H9 (cell line): ENCODE results near the gene NXT1. TPM values are rescaled to one million over a fixed set of nuclear protein-coding genes. Genes with fewer than 3 reads are reported as not detected.

Experiments used
- DNase-seq: peaks from one replicate; pipeline ENCODE4 v3.0.0-alpha.2; 2017
- H2AFZ ChIP-seq: one replicate; pipeline ENCODE4 v1.6.1; 2013; ENCODE audit warnings: mild to moderate bottlenecking, low read length, control low read depth, moderate library complexity
- H2AK5ac ChIP-seq: 2 replicates; pipeline ENCODE4 v1.6.1; 2013; ENCODE audit warnings: low read length, control low read depth, mixed read lengths; ENCODE audit not compliant: insufficient read length
- H2BK120ac ChIP-seq: one replicate; pipeline ENCODE4 v1.6.1; 2013; ENCODE audit warnings: low read depth, mild to moderate bottlenecking, low read length, control low read depth, inconsistent platforms; ENCODE audit not compliant: poor library complexity, severe bottlenecking
- H2BK12ac ChIP-seq: 2 replicates; pipeline ENCODE4 v1.6.1; 2013; ENCODE audit warnings: low read length, control low read depth, mixed read lengths, low read depth; ENCODE audit not compliant: insufficient read length
- H2BK15ac ChIP-seq: 2 replicates; pipeline ENCODE4 v1.6.1; 2013; ENCODE audit warnings: low read depth, low read length, control low read depth
- H2BK20ac ChIP-seq: one replicate; pipeline ENCODE4 v1.6.1; 2013; ENCODE audit warnings: low read depth, mild to moderate bottlenecking, low read length, control low read depth, inconsistent platforms; ENCODE audit not compliant: poor library complexity, severe bottlenecking
- H2BK5ac ChIP-seq: 2 replicates; pipeline ENCODE4 v1.6.1; 2013; ENCODE audit warnings: low read length, control low read depth, mixed read lengths; ENCODE audit not compliant: insufficient read length
- H3K14ac ChIP-seq: 2 replicates; pipeline ENCODE4 v1.6.1; 2013; ENCODE audit warnings: low read length, control low read depth; ENCODE audit not compliant: insufficient read depth
- H3K18ac ChIP-seq: 2 replicates; pipeline ENCODE4 v1.6.1; 2013; ENCODE audit warnings: low read depth, mild to moderate bottlenecking, mixed read lengths, low read length, control low read depth; ENCODE audit not compliant: insufficient read length
- H3K23ac ChIP-seq: 2 replicates; pipeline ENCODE4 v1.6.1; 2013; ENCODE audit warnings: low read length, control low read depth, mixed read lengths, low read depth; ENCODE audit not compliant: insufficient read length
- H3K23me2 ChIP-seq: 2 replicates; pipeline ENCODE4 v1.6.1; 2013; ENCODE audit warnings: low read depth, mild to moderate bottlenecking, mixed read lengths, low read length, control low read depth; ENCODE audit not compliant: insufficient read length, poor library complexity, severe bottlenecking
- H3K27ac ChIP-seq: 2 replicates; pipeline ENCODE4 v1.5.1; 2013; ENCODE audit warnings: low read length, control low read depth, mixed read lengths, low read depth; ENCODE audit not compliant: insufficient read length
- H3K27me3 ChIP-seq: 2 replicates; pipeline ENCODE4 v1.6.1; 2013; ENCODE audit warnings: low read length, control low read depth, inconsistent platforms; ENCODE audit not compliant: insufficient read depth
- H3K4ac ChIP-seq: 2 replicates; pipeline ENCODE4 v1.6.1; 2013; ENCODE audit warnings: low read depth, mild to moderate bottlenecking, control low read depth, inconsistent platforms, low read length, moderate library complexity
- H3K4me1 ChIP-seq: 2 replicates; pipeline ENCODE4 v1.6.1; 2013; ENCODE audit warnings: low read length, control low read depth, inconsistent platforms; ENCODE audit not compliant: insufficient read depth
- H3K4me2 ChIP-seq: 2 replicates; pipeline ENCODE4 v1.6.1; 2013; ENCODE audit warnings: low read length, control low read depth, mixed read lengths; ENCODE audit not compliant: insufficient read length, insufficient read depth
- H3K56ac ChIP-seq: 2 replicates; pipeline ENCODE4 v1.6.1; 2013; ENCODE audit warnings: low read depth, mild to moderate bottlenecking, mixed read lengths, low read length, control low read depth; ENCODE audit not compliant: insufficient read length
- H3K79me1 ChIP-seq: 2 replicates; pipeline ENCODE4 v1.6.1; 2013; ENCODE audit warnings: low read depth, mild to moderate bottlenecking, moderate library complexity, low read length, control low read depth, inconsistent platforms; ENCODE audit not compliant: insufficient read depth, poor library complexity, severe bottlenecking
- H3K79me2 ChIP-seq: 2 replicates; pipeline ENCODE4 v1.6.1; 2013; ENCODE audit warnings: low read length, control low read depth, inconsistent platforms; ENCODE audit not compliant: insufficient read depth
- H3K9ac ChIP-seq: 2 replicates; pipeline ENCODE4 v1.6.1; 2013; ENCODE audit warnings: low read length, control low read depth, mixed read lengths; ENCODE audit not compliant: insufficient read length; ENCODE audit errors: extremely low read depth
- H3K9me3 ChIP-seq: one replicate; pipeline ENCODE4 v1.6.1; 2013; ENCODE audit warnings: low read depth, low read length, inconsistent platforms; ENCODE audit not compliant: control insufficient read depth
- H3T11ph ChIP-seq: one replicate; pipeline ENCODE4 v1.6.1; 2013; ENCODE audit warnings: mild to moderate bottlenecking, low read length, control low read depth, inconsistent platforms
- H4K20me1 ChIP-seq: one replicate; pipeline ENCODE4 v1.6.1; 2013; ENCODE audit not compliant: control insufficient read depth, insufficient read length, insufficient read depth
- H4K5ac ChIP-seq: 2 replicates; pipeline ENCODE4 v1.6.1; 2013; ENCODE audit warnings: low read depth, mild to moderate bottlenecking, mixed read lengths, low read length, control low read depth; ENCODE audit not compliant: insufficient read length
- H4K8ac ChIP-seq: replicated peaks from 2 replicates; pipeline ENCODE4 v1.6.1; 2013; ENCODE audit warnings: low read length, control low read depth, mixed read lengths, low read depth; ENCODE audit not compliant: insufficient read length
- H4K91ac ChIP-seq: 2 replicates; pipeline ENCODE4 v1.6.1; 2013; ENCODE audit warnings: low read depth, mild to moderate bottlenecking, moderate library complexity, mixed read lengths, low read length, control low read depth; ENCODE audit not compliant: insufficient read length
- H3K27ac Mint-ChIP-seq, 3 experiments: 2 replicates in 2 of 3; 3 replicates in 1 of 3; pipeline ENCODE4 v1.8.0; 2020 to 2021; ENCODE audit warnings: mixed read lengths in 3 of 3, mild to moderate bottlenecking in 1 of 3, moderate library complexity in 1 of 3
- H3K27me3 Mint-ChIP-seq: 2 replicates; pipeline ENCODE4 v1.8.0; 2021; ENCODE audit warnings: low read depth, mild to moderate bottlenecking, moderate library complexity, mixed read lengths
- H3K36me3 Mint-ChIP-seq, 3 experiments: 2 replicates in 2 of 3; 3 replicates in 1 of 3; pipeline ENCODE4 v1.8.0; 2020 to 2021; ENCODE audit warnings: low read depth in 3 of 3, mixed read lengths in 3 of 3; ENCODE audit not compliant: insufficient read depth in 1 of 3
- H3K4me1 Mint-ChIP-seq, 2 experiments: 2 replicates each; pipeline ENCODE4 v1.8.0; 2020; ENCODE audit warnings: mixed read lengths in 2 of 2
- H3K4me3 Mint-ChIP-seq, 2 experiments: 2 replicates in 1 of 2; 3 replicates in 1 of 2; pipeline ENCODE4 v1.8.0; 2020 to 2021; ENCODE audit warnings: mild to moderate bottlenecking in 2 of 2, mixed read lengths in 2 of 2, moderate library complexity in 1 of 2
- H3K9me3 Mint-ChIP-seq, 2 experiments: 2 replicates in 1 of 2; 3 replicates in 1 of 2; pipeline ENCODE4 v1.8.0; 2020; ENCODE audit warnings: mild to moderate bottlenecking in 2 of 2, mixed read lengths in 2 of 2, moderate library complexity in 1 of 2
- CTCF ChIP-seq: fragments of 200-600 bp; sonication (generic); conservative IDR thresholded peaks from 3 replicates; pipeline ENCODE4 v1.8.0; 2021; ENCODE audit warnings: antibody characterized with exemption, mild to moderate bottlenecking
- WGBS: extraction: QIAGEN DNeasy Blood & Tissue Kit; methylation state at CpG from one replicate; pipeline ENCODE4 v1.1.7; 2013; ENCODE audit warnings: missing lambda C conversion rate, low lambda C conversion rate, mixed read lengths; ENCODE audit not compliant: insufficient read length; ENCODE audit errors: extremely low coverage; 5-methylcytosine and 5-hydroxymethylcytosine counted together
- total RNA-seq: library from RNA; stranded (reverse); gene quantifications from 2 replicates; pipeline ENCODE4 v1.2.1, GENCODE V29; 2021

NXT1 gene
- total RNA-seq, 1 experiment from 2014 or later, result 25.5 TPM

- Histone ChIP-seq H2BK12ac (no peak overlapping the region), H3K18ac (no peak overlapping the region), H3K4ac (no peak overlapping the region), H3K9me3 (no peaks in the 10 kb centered on the region), H4K8ac (no peak overlapping the region), H3K4me1 (peaks cover 6% of the 10 kb centered on the region; the same call in 1 of the 2 replicates), H4K91ac (no peak overlapping the region), H2BK15ac (no peak overlapping the region), H4K5ac (no peak overlapping the region), H3K9ac (no peak overlapping the region), H2BK5ac (no peak overlapping the region), H3K14ac (no peak overlapping the region), H3K23me2 (no peaks in the 10 kb centered on the region), H3K79me2 (no peaks in the 10 kb centered on the region), H3K4me2 (no peak overlapping the region), H3K27ac (no peak overlapping the region), H2BK20ac (no peak overlapping the region), H4K20me1 (no peaks in the 10 kb centered on the region), H3K27me3 (no peaks in the 10 kb centered on the region), H2AFZ (no peak overlapping the region), H3K23ac (no peak overlapping the region), H3T11ph (no peak overlapping the region), H3K79me1 (peaks cover 8% of the 10 kb centered on the region), H3K56ac (no peak overlapping the region), H2BK120ac (no peak overlapping the region), H2AK5ac (no peak overlapping the region)
- Mint-ChIP-seq H3K27ac (no peak overlapping the region), H3K36me3 (peaks cover 39 to 73% (median 48%) of the 10 kb centered on the region in 3 experiments), H3K4me3 (no peak overlapping the region), H3K4me1 (peaks cover 22 to 31% of the 10 kb centered on the region in 2 experiments), H3K27me3 (no peaks in the 10 kb centered on the region), H3K9me3 (peaks cover 0 to 3% of the 10 kb centered on the region in 2 experiments; a peak in 1 of 5 replicates)
- no peak for DNase-seq
- WGBS, result no CpG with 5 or more reads among the region's 6 CpGs
- no peak for TF ChIP-seq CTCF
These were observed 35.9 kb downstream of the NXT1 start for GRCh38 chr20:23386304-23387117.
